ENCODE data around the gene PRPF19.
"Not testable (repeated sequence)": the region's sequence is repeated elsewhere in the genome, so short reads cannot be mapped to it uniquely, and the experiment has no call there.

Gene PRPF19

GRCh38 chr11:60910281-60910687, 3.9 kb upstream of the PRPF19 start:
- in situ Hi-C loops (cut with HindIII; ENCODE audit: low sequenced_read_pairs): no loop called here

GRCh38 chr11:60909680-60910280, 3.4 kb upstream of the PRPF19 start:
- in situ Hi-C loops (cut with HindIII; ENCODE audit: low sequenced_read_pairs): not testable (repeated sequence)

GRCh38 chr11:60908803-60909202, 2.4 kb upstream of the PRPF19 start:
- in situ Hi-C loops (cut with HindIII; ENCODE audit: low sequenced_read_pairs): no loop called here

GRCh38 chr11:60905551-60906113, 753 bp downstream of the PRPF19 start:
- in situ Hi-C loops (cut with HindIII; ENCODE audit: low sequenced_read_pairs): no loop called here

- in situ Hi-C loops (cut with HindIII; ENCODE audit: low sequenced_read_pairs): no loop called here
Observed at GRCh38 chr11:60905047-60905446, 1.3 kb downstream of the PRPF19 start.

GRCh38 chr11:60902625-60903024, 3.8 kb downstream of the PRPF19 start:
- in situ Hi-C loops (cut with HindIII; ENCODE audit: low sequenced_read_pairs): no loop called here

- in situ Hi-C loops (cut with HindIII; ENCODE audit: low sequenced_read_pairs): no loop called here
Observed at GRCh38 chr11:60900673-60901404, 5.5 kb downstream of the PRPF19 start.

GRCh38 chr11:60899977-60900376, 6.4 kb downstream of the PRPF19 start:
- in situ Hi-C loops (cut with HindIII; ENCODE audit: low sequenced_read_pairs): no loop called here

- in situ Hi-C loops (cut with HindIII; ENCODE audit: low sequenced_read_pairs): no loop called here
Observed at GRCh38 chr11:60899046-60899936, 7.1 kb downstream of the PRPF19 start.

GRCh38 chr11:60897496-60897895, 8.9 kb downstream of the PRPF19 start:
- in situ Hi-C loops (cut with HindIII; ENCODE audit: low sequenced_read_pairs): no loop called here

GRCh38 chr11:60895687-60896086, 10.7 kb downstream of the PRPF19 start:
- in situ Hi-C loops (cut with HindIII; ENCODE audit: low sequenced_read_pairs): no loop called here

GRCh38 chr11:60891103-60891741, 15.2 kb downstream of the PRPF19 start:
- in situ Hi-C loops (cut with HindIII; ENCODE audit: low sequenced_read_pairs): no loop called here

GRCh38 chr11:60890696-60891095, 15.7 kb downstream of the PRPF19 start:
- in situ Hi-C loops (cut with HindIII; ENCODE audit: low sequenced_read_pairs): no loop called here

- in situ Hi-C loops (cut with HindIII; ENCODE audit: low sequenced_read_pairs): no loop called here
Observed at GRCh38 chr11:60889869-60890311, 16.5 kb downstream of the PRPF19 start.

GRCh38 chr11:60887556-60887955, 18.8 kb downstream of the PRPF19 start:
- in situ Hi-C loops (cut with HindIII; ENCODE audit: low sequenced_read_pairs): no loop called here

GRCh38 chr11:60880643-60881282, 25.6 kb downstream of the PRPF19 start:
- in situ Hi-C loops (cut with HindIII; ENCODE audit: low sequenced_read_pairs): no loop called here

GRCh38 chr11:60879971-60880588, 26.3 kb downstream of the PRPF19 start:
- in situ Hi-C loops (cut with HindIII; ENCODE audit: low sequenced_read_pairs): no loop called here

- in situ Hi-C loops (cut with HindIII; ENCODE audit: low sequenced_read_pairs): no loop called here
Observed at GRCh38 chr11:60879104-60879503, 27.3 kb downstream of the PRPF19 start.

GRCh38 chr11:60878245-60879101, 27.9 kb downstream of the PRPF19 start:
- in situ Hi-C loops (cut with HindIII; ENCODE audit: low sequenced_read_pairs): no loop called here
